ENCODE measurements around the gene FPR2.
"Not testable (repeated sequence)": the region's sequence is repeated elsewhere in the genome, so short reads cannot be mapped to it uniquely, and the experiment has no call there.

FPR2 gene

DNA sequence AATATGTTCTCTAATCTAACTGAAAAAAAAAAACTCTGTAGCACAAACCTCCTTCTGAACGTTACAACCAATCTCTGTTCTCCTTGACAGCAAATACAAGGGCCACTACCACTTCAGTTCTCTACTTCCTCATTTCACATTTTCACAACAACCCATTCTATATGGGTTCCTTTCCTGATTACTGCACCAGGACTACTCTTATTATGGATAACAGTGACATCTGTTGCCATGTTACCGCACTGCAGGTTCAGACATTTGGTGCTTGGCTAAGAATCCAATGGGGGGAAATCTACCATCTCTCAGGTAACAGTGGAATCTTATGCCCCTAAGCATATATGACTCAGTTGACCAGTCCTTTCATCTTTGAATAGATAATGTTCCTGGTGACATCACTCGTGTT lies 22.4 kb downstream of the FPR2 start:
- DNase-seq (ENCODE audit: low read depth), result no peak

DNA sequence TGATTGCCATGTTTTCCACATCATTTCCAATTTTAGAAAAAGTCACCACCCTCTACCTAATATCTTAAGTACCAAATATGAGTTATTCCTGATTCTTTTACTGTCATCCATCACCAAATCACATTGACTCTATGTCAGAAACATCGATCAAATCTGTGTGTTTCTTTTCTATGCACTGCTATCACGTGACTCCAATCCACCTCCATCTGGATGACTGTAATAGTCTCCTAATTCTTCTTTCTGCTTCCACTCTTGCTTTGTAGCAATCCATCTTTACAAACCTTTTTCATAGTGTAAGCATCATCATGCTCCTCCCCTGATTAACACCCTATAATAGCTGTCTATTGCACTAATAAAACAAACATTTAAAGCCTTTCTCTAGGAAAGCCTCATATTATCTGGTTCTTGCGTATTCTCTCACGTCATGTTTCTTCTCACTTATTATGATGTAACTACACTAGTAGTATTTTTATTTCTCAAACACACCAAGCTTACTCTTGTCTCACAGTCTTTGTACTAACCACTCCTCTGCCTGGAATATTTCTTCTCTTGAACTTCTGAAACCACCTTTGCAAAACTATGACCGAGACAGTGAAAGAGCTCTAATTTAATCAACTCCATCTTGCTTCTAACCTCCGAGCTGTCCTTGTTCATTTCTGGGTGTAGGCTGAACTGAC lies 23.3 kb downstream of the FPR2 start:
- no peak for DNase-seq (ENCODE audit: low read depth)

DNA sequence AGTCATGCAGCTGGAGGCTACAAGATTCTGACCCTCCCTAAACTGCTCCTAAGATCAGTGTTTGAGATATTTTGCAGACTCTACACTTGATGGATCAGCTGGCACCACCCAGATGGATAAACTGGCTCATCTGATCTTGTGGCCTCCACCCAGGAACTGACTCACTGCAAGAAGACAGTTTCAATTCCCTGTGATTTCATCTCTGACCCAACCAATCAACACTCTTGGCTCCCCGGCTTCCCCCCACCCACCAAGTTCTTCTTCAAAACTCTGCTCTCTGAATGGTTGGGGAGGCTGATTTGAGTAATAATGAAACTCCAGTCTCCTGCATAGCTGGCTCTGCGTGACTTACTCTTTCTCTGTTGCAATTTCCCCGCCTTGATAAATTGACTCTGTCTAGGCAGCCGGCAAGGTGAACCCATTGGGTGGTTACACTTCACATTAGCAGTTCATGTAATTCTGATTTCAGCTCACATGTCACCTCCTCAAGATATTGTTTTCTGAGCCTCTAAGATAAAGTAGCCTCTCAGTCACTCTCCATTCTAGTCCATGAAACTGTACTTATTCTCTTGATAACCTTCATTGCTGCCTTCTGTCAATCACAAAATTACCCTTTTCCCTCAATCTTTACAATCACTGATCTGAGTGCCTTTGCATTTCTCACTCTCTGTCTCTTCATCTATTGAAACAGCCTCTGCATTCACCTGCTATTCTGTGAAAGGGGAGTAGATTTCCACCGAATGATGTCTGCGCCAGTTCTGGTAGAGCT lies 24.1 kb downstream of the FPR2 start:
- DNase-seq (ENCODE audit: low read depth), result no peak

DNA sequence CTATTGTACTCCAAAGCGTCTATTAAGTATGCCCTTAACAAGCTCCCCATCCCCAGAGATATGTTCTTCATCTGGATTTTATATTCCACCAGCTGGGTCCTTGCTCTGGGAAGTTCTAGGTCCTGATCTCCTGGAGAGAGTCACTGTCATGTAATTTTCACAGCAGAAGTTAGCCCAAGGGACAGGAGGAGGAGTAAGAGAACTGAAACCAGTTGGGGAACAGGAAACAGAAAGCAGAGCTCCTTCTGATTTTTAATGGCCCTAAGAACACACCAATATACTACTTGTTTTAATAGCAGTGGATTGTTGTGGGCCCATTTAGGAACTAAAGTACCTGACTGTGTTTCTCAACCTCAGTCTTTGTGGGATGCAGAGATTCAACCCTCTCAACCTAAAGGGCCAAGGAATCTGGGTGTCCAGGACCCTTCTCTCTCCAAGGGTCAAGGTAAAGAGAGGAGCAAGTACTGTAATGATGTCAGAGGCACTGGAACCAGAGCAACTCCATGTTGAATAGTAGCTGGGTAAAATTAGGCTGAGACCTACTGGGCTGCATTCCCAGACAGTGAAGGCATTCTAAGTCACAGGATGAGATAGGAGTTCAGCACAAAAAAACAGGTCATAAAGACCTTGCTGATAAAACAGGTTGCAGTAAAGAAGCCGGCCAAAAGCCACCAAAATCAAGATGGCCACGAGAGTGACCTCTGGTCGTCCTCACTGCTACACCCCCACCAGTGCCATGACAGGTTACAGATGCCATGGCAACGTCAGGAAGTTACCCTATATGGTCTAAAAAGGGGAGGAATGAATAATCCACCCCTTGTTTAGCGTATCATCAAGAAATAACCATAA lies 25.9 kb downstream of the FPR2 start:
- DNase-seq (ENCODE audit: low read depth), result no peak

DNA sequence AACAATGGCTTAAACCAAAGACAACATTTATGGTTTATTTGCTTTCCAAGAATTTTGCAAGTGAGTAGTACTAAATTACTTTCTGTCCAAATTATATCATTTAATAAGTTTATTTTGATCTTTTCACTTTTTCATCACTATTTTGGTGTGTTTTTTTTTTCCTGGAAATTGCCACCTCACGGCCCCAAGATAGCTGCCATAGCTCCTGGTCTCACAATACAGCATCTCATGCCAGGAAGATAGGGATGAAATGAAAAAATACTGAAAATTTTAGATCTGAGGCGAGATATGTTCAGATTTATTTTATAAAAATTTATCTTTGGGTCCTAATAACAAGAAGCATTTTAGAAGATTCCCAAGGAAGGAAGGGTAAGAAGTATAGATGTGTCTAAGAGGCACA lies 27.0 kb downstream of the FPR2 start:
- DNase-seq (ENCODE audit: low read depth), result no peak

DNA sequence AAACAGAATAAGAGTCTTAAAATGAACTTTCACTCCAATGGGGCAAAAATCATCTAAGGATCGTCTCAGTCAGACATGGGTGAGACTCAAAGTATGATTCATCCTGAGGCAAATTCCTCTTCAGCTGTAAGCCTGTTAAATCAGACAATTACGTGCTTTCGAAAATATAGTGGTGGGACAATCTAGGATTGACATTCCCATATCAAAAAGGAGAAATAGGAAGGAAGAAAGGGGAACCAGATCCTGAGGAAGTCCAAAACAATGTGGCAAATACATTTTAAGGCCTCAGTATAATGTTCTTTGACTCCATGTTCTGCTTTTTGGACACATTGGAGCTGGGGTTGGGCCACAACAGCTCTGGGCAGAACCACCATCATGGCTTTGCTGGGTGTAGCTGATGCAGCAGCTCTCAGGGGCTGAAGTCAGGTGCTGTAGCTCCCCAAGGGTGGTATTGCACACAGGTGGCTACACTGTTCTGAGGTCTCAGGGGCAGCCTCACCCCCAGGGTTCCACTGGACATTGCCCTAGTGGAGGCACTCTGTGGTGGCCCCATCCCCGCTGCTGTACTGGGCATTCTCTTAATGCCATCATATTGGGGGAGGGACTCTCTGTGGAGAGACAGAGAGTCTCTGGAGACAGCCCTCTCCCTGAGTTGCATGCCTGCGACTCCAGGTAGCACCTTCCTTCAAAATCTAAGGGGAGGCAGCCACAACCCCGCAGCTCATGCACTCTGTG lies 28.2 kb downstream of the FPR2 start:
- DNase-seq (ENCODE audit: low read depth), result no peak

DNA sequence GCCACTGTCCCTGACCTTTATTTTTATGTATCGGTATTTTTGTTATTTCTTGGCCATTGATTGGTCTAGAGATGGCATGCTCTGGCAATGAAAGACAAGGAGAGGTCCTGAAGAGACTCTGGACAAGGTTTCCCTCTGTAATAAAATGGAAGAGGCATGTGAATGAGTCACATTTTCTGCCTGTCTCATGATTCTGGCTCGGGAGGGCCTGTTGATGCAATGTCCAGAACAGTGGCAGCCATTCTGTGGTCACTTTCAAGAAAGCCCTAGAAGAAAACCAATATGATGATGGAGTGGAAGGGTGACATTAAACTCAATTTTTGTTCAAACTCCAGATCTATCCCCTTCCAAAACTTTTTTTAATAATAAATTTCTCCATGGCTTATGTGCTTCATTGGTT lies 32.0 kb downstream of the FPR2 start:
- DNase-seq (ENCODE audit: low read depth), result no peak

DNA sequence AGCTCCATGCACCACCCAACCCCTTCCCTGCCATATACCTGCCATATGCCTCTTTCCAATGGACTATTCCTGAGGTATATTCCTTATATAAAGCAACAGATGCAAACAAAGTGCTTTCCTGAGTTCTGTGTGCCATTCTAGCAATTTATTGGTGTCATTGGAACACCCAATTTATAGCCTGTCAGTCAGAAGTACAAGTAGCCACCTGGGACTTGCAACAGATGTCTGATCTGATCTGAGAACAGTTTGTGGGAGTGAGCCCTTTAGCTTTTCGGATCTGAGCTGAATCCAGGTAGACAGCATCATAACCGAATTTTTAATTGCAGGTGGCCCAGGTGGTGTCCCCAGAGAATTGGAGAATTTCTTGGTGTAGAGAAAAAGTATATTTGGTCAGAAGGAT lies 33.0 kb downstream of the FPR2 start:
- DNase-seq (ENCODE audit: low read depth), result no peak

DNA sequence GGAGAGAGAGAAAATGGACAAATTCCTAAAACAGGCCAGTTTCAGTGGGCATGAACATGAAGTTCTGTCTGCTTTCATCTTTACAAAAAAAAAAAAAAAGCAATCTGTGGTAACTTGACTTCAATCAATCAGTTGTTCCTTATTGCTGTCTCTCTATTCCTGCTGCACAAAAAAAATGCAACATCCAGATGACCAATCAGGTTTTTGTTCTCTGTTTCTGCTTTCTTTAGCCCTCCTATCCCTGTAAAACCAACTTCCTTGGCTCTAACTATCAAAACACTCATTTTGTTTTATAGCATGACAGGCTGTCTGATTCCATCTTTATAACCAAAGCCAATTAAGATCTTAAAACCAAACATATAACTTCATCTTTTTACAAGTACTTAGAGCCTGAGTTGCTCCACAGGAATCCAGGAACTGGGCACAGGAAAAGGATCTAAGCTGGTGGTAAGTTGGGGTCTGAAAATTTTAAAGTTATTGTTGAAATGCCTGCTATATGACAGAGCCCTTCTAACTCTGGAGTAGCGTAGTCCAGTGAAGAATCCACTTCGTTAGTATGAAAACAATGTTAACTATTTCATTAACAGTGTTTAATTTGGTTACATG lies 34.0 kb downstream of the FPR2 start, which contains the start of gene FPR3:
FPR3 (plus strand) TSS at position 273 of the 606 bp plus-strand sequence. CDS start 28,592 bp downstream, outside the sequence.
- DNase-seq (ENCODE audit: low read depth), result no peak

DNA sequence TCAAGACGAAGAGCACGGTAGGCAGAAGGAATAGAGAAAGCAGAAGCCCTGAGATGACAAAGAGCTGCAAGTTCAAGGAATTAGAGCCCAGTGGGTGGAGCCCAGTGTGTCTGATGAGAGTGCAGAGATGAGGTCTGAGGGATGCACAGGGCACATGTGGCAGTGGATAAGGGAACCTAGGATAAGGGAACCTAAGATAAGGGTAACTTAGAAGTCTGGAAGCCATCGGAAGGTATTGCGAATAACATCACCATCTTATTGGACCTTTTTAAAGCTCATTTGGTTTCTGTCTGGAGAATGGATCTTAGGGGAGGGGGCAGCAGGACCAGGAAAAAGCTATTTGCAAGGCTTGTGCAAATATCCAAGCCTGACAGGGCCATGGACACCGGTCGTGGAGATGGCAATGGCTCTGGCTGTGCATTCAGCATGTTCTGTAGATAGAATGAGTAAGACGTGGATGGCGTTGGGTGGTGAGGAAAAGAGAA lies 35.3 kb downstream of the FPR2 start:
- no peak for DNase-seq (ENCODE audit: low read depth)

DNA sequence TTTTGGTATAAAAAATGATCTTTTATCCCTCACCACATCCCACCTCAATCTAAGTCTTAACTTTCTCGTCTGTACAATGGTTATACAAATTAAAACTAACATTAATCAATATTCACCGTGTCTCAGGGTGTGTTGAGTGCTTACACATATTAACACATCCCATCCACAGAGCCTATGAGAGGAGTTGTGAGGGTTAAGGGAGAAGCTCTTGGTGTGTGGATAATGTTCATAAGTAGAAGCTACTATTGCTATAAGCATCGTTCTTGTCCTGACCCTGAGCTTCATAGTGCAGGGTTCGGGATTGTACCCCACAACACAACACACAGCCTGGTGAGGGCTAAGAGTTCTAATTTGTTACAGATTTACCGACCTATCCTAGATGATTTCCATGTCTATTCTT lies 36.5 kb downstream of the FPR2 start:
- no peak for DNase-seq (ENCODE audit: low read depth)

DNA sequence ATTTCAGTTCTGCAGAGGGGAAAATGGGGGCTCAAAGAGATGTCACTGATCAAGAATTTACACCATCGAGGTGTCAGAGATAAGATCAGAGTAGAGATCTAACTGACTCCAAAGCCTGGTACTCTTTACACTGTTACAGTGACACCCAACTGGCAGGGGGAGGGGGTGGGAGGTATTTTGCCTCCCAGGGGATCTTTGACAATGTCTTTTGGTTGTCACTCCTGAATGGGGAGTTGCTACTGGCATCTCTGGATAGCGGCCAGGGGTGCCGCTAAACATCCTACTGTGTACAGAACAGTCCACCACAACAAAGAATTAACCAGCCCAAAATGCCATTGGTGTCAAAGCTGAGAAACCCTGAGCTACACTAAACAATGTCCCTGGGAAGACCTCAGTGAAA lies 37.1 kb downstream of the FPR2 start:
- no peak for DNase-seq (ENCODE audit: low read depth)

DNA sequence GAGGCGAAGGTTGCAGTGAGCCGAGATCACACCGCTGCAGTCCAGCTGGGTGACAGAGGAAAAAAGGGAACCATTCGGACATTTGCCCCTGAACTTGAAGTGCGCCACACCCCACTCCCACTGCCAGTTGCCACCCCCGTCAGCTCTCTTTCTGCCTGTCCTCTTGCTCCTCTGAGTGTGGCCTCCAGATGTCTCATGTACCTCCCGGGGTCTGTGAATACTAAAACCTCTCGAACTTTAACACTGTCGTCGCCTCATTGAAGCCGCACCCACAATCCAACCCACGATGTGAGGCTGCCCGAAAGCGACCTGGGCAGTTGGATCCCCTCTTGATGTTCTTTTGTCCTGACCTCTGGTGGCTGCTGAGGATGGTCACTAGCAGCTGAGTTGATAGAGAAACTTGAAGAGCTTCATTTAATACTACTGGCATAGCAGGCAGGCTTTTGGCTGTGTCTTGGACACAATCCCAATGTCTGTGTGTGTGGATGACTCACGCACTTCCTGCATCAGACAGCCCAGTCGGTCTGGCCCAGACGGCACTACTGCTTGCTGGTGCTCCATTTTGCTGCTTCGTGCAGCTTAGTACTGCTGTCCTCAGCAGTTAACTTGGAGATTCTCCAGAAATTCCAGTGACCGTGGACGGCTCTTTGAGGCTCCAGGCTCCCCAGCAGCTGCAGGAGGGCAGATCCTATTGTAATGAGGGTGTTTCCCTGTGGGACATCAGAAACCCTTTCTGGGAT lies 38.2 kb downstream of the FPR2 start:
- DNase-seq (ENCODE audit: low read depth), result no peak

DNA sequence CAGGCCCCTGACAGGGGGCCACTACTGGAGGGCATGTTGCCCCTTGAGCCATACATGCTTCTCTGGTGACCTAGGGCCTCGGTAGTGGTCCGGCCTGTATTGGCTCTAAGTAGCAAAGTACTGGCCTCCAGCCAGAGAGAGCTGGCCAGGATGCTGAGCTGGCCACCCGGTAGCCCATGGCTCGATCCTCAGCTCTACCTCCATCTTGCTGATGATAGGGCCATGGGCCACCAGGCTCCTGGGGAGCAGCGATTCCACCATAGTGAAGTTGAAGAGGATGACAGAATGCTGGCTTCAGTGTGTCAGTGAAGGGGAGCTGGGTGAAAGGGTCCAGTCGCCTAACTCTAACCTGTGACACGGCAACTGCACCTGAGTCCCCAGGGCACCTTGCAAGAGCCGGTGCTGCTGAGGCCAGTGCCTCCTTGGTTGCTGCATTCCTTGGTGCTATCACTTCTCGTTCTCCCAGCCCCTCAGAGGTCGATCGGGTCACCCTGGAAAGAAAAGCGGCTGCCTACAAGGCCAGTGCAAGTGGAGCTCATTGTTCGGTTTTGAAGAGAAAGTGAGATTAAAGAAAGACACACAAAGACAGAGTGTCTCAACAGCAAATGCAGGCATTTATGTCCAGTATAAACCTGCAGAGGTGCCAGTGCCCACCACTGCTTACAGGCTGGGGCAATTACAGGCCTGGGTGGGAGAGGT lies 38.9 kb downstream of the FPR2 start:
- no peak for DNase-seq (ENCODE audit: low read depth)

DNA sequence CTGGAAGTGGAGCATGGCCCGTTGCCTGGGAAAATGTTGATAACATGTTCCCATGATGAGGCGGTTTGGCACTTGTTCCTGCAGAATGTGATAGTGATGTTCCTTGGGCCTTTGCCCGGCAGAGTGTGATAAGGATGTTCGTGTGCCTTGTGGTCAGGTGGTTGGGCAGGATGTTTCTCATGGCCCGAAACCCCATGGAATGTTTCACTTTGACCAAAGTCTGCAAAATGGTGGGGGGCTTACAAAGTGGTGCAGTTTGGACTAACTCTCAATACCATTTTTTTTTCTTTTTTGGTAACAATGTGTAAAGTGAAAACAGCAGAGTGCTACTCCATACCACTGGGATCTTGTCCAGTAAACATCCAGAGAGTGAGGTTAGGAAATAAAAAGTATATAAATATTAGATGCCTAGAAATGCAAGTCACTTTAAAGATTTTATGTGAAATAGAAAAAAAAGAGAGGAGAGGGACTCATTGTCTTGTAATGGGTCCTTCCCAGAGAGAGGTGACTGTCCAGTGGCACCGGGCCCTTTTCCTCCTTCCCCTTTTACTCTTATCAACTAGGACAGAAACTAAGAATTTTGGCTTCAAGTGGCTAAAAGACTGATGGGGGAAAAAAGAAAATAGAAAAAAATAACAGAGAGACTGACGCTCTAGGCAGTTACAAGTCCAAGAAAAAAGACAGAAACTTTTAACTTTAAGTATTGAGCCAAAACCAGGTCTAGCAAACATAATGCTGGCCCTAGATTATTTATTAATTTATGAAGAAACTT lies 39.7 kb downstream of the FPR2 start:
- no peak for DNase-seq (ENCODE audit: low read depth)

DNA sequence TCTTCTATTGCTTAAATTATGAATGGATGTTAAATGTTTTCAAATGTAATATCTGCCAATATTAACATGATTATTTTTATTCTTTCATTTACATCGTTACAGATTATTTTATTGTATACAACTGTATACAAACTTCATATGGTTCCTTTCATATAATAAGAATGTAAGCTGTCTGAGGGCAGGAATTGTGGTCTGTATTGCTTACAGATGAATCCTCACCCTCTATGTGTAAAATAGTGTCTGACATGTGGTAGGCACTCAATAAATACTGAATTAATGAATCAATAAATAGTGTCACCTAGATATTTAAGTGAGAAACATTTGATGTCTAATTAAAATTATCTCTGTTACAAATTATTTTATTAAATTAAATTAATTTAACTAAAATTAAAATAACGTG lies 41.8 kb downstream of the FPR2 start:
- no peak for DNase-seq (ENCODE audit: low read depth)

DNA sequence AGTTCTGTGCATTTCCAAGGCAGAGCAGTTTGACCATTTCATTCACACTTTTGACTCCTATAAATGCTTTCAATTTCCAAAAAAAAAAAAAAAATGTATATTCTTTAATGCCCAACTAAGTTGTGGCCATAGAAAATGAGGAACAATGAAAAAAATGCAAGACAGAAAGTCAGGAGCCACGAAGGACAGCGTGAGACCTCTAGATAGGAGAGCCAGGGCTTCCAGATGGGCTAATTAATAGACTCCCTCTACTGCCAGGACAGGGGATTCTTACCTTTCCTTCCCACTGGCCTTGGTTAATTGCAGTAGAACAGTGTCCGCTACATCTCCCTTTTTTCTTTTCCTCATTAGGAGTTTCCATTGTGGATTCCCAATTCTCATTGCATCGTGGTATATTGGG lies 42.5 kb downstream of the FPR2 start:
- no peak for DNase-seq (ENCODE audit: low read depth)

DNA sequence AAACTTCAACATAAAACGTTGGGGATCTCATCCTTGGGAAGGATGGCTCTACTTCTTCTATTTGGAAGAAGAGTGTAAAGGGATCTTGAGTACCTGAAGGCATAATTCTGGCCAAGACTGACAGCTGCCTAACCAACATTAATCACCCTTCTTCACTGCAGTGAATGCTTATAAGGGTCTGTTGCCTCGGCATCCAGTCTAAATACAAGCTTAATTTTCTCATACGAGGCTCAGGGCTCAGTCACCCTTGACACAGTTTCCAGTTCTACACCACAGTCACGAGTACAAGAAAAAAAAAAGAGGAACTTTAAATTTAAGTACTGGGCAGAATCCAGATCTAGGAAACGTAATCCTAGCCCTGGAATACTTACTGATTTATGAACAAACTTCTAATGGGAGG lies 43.0 kb downstream of the FPR2 start:
- DNase-seq (ENCODE audit: low read depth), result no peak

DNA sequence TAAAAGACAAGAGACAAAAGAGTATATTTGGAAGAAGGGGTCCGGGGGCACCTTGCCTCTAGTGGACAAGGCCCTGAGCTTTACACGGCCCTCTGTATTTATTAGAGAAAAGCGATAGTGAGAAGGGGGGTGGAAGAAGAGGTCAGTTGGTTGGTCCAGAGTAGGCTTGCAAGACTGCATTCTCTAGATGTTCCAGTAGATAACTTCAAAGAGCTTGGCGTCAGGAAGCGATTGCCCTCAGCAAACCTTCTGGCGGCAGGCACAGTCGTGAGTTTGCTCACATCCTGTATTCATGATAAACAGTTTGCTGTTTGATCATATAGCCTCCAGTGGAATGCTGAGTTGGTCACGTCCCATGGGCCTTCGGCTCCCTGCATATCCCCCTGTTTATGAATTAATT lies 43.8 kb downstream of the FPR2 start:
- DNase-seq (ENCODE audit: low read depth), result not testable (repeated sequence)

All from stimulated activated CD8-positive, alpha-beta memory T cell treated with anti-CD3 and anti-CD28 coated beads, Interleukin-12 subunit alpha, Interleukin-12 subunit beta, amount 100 ng/mL, for 4 hours (primary cell).